Omental fat pad (tissue), 4 donors: ENCODE data around the gene EXT2. TPM values are rescaled to one million over a fixed set of nuclear protein-coding genes. Genes with fewer than 3 reads are reported as not detected.

Experiments
- ATAC-seq: fragments of 150-250 bp; one replicate; pipeline ENCODE4 v1.9.1; 2016; ENCODE audit warnings: mild to moderate bottlenecking, moderate library complexity; ENCODE audit not compliant: low FRiP score
- DNase-seq: peaks from one replicate; pipeline ENCODE4 v3.0.0-alpha.2; 2019; ENCODE audit warnings: low spot score
- total RNA-seq, 4 donors: library from RNA; depleted of rRNA; stranded (reverse); fragments of >200 nt; gene quantifications; one replicate each; pipeline ENCODE4 v1.1.0, GENCODE V29; 2016
- TF ChIP-seq, protein P1 (sequence below), 3 donors: fragments of 450-650 bp; IDR thresholded peaks; one replicate each; pipeline ENCODE4 v1.5.1; 2016 to 2017; ENCODE audit warnings: antibody characterized with exemption in 3 of 3, mild to moderate bottlenecking in 3 of 3, moderate library complexity in 2 of 3

The EXT2 gene
- total RNA-seq, 4 donors from 2014 or later, result 60.5 to 91.0 (median 76.1) TPM

DNA sequence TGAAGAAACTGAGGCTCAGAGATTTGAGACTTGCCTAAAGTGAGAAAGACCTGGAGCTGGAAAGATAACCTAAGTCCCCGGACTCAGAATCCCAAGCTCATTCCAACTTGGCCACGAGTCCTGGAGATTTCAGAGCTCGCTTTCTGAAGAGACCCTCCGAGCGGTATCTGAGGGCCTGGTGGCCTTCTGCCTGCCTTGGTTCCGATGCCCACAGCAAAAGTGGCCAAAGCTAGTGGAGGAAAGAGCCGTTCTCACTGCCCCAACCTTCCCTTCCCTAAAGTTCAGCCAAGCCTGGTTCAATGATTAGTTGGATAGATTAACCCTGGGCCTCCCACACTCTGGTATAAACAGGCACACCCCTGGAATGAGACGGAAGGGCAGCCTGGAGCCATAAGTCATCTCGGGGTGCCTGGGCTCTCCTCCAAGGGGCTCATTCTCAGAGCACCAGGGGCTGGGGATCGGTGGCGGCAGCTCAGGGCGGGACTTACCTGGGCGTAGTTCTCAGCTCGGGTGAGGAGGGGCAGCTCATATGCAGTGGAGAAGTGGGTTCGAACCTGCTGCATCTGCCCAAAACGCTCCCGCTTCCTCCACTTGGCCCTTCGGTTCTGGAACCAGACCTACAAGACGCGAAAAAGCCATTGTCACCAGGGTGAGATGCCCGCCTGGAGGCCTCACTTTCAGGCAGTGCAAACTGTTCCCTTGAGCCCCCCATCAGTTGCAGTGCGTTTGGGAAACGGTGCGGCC, 171.7 kb downstream of the EXT2 start:
- TF ChIP-seq, protein P1, sequence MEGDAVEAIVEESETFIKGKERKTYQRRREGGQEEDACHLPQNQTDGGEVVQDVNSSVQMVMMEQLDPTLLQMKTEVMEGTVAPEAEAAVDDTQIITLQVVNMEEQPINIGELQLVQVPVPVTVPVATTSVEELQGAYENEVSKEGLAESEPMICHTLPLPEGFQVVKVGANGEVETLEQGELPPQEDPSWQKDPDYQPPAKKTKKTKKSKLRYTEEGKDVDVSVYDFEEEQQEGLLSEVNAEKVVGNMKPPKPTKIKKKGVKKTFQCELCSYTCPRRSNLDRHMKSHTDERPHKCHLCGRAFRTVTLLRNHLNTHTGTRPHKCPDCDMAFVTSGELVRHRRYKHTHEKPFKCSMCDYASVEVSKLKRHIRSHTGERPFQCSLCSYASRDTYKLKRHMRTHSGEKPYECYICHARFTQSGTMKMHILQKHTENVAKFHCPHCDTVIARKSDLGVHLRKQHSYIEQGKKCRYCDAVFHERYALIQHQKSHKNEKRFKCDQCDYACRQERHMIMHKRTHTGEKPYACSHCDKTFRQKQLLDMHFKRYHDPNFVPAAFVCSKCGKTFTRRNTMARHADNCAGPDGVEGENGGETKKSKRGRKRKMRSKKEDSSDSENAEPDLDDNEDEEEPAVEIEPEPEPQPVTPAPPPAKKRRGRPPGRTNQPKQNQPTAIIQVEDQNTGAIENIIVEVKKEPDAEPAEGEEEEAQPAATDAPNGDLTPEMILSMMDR (IDR thresholded peaks at IDR 0.05), result no peak
- DNase-seq (no peak), ATAC-seq (no peak)

DNA sequence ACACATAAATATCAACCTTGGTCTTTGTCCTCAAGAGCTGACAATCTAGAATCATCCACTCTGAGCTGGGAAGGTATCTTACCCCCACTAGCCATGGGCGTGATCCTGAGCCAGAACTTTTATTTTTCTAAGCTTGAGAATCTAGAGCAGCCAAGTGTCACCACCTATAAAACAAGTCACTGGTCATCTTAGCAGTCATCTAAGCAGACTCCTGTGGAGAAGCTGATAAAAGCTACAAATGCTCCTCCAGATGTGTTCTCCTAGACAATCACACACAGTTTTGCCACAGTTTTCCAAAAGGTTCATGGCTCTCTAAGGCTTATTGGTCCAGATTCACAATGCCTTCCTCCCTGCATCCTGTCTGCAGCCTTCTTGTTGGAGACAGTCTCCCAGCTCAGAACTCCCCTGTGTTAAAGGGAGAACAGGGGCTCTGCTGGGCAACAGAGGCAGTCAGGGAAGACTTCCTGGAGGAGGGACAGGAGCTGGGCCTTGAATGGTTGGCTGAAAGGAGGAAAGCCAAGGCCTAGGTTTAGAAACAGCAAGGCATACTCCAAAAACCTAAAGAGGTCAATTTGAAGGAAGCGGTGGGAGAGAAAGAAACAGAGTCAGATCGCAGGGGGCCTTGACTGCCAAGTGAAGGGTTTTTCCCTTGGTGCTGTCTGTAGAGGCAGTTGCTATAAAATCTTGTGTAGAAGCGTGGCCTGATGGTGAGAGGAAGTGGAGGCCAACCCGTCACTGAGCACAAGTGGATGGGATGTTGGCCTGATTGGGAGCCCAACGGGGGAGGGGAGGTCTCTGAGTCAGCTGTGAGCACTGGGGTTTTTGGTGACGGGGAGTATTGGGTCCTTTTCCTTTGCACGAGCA, 172.5 kb downstream of the EXT2 start:
- TF ChIP-seq, protein P1 (IDR thresholded peaks at IDR 0.05), result no peak
- no peak for DNase-seq
- no peak for ATAC-seq

DNA sequence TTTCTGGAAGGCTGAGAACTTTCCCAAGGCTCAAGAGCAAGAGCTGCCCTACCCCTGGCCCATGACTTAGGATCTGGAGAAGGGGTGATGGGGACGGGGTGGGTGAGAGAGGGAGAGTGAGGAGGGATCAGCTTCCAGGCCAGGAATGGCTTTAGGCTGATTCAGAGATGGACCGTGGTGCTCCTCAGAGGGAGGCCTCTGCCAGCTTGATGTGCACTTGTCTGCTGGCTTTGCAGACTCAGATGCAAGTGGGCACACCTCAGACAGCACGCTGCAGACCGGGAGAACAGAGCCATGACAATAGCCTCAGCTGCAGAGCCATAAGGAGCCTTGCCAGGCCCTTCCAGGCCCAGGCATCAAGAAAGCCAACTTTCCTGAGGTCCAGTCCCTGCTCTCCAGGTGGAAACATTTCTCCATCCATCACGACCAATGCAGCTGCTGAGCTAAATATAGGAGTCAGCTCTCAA, 173.2 kb downstream of the EXT2 start:
- ATAC-seq, result no peak
- TF ChIP-seq, protein P1 (IDR thresholded peaks at IDR 0.05), result no peak
- no peak for DNase-seq

DNA sequence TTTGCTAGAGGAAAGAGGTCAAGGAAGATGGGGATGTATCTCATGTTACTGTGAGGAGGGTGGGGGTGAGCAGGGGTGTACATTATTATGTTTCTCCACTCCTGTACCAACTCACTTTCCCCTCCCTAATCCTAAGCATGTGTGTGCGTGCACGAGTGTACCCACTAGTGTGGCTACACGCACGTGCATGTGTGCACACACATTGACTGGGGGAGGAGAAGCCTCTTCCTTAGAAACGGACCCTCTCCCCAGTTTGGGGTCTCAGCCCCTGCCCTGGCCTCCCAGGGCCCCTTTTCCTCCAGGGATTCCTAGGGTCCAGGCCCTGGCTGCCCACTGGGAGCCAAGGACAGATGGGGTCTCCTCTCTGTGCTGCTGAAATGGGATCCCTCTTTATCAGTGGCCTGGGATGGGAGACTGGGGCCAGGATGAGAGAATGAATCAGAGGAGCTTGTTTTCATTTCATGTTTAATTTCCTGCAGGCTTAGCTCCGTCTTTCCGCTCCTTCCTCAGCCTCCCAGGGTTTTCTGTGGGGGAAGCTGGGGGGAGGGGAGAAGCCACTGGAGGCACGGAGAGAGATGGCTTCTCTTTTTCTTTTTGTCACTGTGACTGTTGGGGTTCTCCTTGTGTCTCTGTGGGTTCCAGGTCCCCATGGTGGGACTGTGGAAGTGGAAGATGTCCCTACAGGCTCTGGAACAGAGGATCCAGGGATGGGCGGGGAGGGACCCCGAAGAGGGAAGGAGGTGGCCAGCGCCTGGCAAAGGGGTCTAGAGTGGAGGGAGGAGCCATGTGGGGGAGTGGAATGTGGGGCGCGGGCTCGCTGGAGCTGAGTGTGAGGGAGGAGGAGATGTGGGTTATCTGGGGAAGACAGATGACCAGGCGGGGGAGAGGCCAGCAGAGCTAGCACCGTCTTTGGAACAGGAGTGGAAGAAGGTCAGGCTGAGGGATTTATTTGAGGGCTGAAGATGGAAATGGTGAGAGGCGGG, 174.2 kb downstream of the EXT2 start:
- ATAC-seq, result peak; percentile 63
- TF ChIP-seq, protein P1 (IDR thresholded peaks at IDR 0.05), result no peak
- DNase-seq, result no peak

DNA sequence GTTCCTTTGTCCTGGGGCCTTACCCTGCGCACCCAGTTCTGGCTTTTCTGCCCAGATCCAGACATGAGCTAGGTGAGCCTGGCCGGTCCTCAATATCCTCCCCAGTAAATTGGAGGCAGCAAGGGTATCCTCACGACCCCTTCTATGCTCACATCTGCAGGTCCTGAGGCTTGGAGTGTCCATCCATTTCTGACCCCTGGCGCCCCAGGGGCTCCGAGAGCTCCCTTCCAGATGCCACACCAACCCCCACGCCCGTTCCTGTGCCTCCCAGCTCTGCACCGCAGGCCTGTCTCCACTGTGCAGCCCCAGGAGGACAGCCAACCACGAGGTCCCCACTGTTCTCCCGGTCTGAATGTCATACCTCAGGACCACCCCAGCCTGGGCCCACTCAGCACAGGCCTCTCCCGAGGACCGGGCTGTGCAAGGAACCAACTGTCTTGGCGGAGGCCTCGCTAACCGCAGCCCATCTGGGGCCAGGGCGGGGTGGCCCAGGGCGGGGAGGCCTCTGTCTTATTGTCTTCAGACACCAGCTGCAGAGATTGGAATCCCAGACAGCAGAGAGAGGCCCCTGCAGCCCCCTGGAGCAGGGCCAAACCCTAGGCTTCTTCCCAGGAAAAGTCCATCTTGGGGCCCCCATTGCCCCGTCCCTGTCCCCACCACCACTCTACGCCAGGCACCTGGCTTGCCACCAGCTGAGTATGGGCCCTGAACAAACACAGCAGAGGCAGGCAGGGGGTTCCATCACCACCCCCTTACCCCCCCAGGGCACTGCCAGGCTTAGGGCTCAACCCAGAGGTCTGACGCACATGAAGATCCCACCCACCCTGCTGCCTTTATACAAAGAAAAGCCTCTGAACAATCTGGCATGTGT, 175.2 kb downstream of the EXT2 start:
- TF ChIP-seq, protein P1 (IDR thresholded peaks at IDR 0.05), result no peak
- ATAC-seq, result no peak
- no peak for DNase-seq

DNA sequence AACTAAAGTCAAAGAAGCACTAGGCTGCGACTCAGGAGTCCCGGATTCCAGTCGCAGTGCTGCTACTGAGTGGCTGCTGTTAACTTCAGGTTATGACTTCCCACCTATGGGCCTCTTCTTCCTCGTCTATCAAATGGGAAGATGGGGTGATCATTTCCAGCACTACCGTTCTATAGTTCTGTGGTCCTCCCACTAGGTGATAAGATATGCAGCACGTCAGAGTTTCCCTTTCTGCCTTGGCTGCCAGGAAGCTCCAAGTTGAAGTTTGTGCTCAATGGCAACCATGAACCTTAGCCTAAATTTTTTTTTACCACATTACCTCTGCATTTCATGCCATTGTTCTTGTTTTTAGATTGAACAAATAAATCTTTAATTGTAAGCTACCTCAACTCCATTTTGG, 175.8 kb downstream of the EXT2 start:
- DNase-seq (no peak), ATAC-seq (no peak)
- TF ChIP-seq, protein P1 (IDR thresholded peaks at IDR 0.05), result no peak
